ENCODE data around the gene SPTSSB.

SPTSSB gene

DNA sequence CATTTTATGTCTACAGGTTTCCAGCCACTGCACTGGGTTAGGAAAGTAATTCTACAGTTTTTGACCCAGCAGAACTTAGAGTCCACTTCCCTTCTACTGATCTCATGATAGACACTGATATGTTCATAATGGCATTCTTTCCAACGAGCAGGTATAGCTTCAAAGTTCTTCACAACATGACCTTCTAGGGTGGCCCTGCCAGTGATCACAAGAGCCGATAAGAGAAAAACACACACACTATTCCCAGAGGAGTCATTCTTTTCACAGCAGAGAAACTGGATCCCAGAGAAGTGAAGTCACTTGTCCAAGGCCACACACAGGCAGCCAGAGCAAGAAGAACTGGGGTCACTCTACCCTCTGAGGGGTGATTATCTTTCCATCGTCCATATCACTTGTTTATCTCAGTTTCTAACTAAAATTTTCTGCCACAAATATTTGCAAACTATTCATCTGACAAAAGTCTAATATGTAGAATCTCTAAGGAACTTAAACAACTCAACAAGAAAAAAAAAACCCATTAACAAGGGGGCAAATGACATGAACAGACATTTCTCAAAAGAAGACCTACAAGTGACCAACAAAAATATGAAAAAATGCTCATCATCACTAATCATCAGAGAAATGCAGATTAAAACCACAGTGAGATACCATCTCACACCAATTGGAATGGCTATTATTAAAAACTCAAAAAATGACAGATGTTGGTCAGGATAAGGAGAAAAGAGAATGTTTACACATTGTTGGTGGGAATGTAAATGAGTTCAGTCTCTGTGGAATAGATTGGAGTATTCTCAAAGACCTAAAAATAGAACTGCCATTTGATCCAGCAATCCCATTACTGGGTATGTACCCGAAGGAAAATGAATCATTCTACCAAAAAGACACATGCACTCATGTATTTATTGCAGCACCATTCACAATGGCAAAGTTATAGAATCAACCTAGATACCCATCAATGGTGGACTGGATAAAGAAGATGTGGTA lies 31.5 kb downstream of the SPTSSB start:
- H3K27ac ChIP-seq, result no peak overlapping the region
- no peaks in the 10 kb centered on the region for H3K36me3 ChIP-seq (ENCODE audit: control insufficient read depth, insufficient read depth, low read length)
- no peak overlapping the region for H2AFZ ChIP-seq
- H3K4me2 ChIP-seq (ENCODE audit: low read length), result no peak overlapping the region
- TF ChIP-seq, protein P1, sequence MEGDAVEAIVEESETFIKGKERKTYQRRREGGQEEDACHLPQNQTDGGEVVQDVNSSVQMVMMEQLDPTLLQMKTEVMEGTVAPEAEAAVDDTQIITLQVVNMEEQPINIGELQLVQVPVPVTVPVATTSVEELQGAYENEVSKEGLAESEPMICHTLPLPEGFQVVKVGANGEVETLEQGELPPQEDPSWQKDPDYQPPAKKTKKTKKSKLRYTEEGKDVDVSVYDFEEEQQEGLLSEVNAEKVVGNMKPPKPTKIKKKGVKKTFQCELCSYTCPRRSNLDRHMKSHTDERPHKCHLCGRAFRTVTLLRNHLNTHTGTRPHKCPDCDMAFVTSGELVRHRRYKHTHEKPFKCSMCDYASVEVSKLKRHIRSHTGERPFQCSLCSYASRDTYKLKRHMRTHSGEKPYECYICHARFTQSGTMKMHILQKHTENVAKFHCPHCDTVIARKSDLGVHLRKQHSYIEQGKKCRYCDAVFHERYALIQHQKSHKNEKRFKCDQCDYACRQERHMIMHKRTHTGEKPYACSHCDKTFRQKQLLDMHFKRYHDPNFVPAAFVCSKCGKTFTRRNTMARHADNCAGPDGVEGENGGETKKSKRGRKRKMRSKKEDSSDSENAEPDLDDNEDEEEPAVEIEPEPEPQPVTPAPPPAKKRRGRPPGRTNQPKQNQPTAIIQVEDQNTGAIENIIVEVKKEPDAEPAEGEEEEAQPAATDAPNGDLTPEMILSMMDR (IDR thresholded peaks at IDR 0.05), result no peak
- no peaks in the 10 kb centered on the region for H3K79me2 ChIP-seq
- H3K9me3 ChIP-seq (ENCODE audit: control insufficient read depth, low read length), result no peaks in the 10 kb centered on the region
- H3K27me3 ChIP-seq (ENCODE audit: control insufficient read depth, insufficient read depth, low read length), result no peaks in the 10 kb centered on the region
- no peaks in the 10 kb centered on the region for H3K4me1 ChIP-seq
- no peak overlapping the region for H3K4me3 ChIP-seq (ENCODE audit: low read depth, low read length)
- no peak overlapping the region for H3K9ac ChIP-seq

DNA sequence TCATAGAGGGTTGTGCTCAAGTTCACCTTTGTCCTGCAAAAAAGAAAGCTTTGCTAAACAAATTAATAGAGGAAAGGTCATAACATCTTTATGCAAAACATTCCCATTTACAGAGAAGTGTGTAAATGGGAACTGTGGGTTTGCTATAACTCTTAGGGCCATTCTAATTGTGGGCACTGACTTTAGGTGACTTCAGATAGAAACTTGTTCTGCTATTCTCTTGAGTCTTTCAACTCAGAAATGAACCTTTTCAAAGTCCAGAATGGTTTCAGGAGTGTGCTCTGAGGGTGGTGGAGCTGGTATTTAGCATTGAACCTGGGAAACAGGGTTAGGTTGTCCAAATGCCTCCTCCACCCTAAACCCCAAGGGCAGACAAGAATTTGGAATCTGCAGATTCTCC lies 34.0 kb downstream of the SPTSSB start:
- Histone ChIP-seq H3K4me1 (no peaks in the 10 kb centered on the region), H3K36me3 (ENCODE audit: control insufficient read depth, insufficient read depth, low read length) (no peaks in the 10 kb centered on the region), H3K27ac (no peak overlapping the region), H2AFZ (no peak overlapping the region), H3K9me3 (ENCODE audit: control insufficient read depth, low read length) (no peaks in the 10 kb centered on the region), H3K4me3 (ENCODE audit: low read depth, low read length) (no peak overlapping the region), H3K9ac (no peak overlapping the region), H3K4me2 (ENCODE audit: low read length) (no peak overlapping the region), H3K27me3 (ENCODE audit: control insufficient read depth, insufficient read depth, low read length) (no peaks in the 10 kb centered on the region), H3K79me2 (no peaks in the 10 kb centered on the region)
- TF ChIP-seq, protein P1 (IDR thresholded peaks at IDR 0.05), result no peak

DNA sequence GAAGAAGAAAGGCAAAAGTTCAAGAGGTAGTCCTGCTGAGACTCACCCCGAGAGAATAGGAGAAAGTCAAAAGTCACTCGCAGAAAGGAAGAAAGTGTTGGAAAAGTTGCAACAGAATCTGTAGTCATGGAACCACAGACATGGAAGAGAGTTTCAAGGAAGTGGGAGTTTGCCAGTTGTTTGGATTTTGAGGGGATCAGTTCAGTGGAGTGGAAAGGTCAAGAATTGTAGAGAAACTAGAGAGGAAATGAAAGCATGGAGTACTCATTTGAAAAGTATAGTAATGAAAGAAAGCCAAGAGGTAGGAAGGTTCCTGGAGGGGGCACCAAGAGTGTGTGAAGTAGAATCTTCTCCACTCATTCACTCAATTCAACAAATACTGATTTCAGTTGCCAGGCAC lies 34.7 kb downstream of the SPTSSB start:
- Histone ChIP-seq H3K4me1 (no peaks in the 10 kb centered on the region), H3K4me2 (ENCODE audit: low read length) (no peak overlapping the region), H3K9me3 (ENCODE audit: control insufficient read depth, low read length) (no peaks in the 10 kb centered on the region), H3K36me3 (ENCODE audit: control insufficient read depth, insufficient read depth, low read length) (no peaks in the 10 kb centered on the region), H3K4me3 (ENCODE audit: low read depth, low read length) (no peak overlapping the region), H3K79me2 (no peaks in the 10 kb centered on the region), H2AFZ (no peak overlapping the region), H3K27ac (no peak overlapping the region), H3K9ac (no peak overlapping the region), H3K27me3 (ENCODE audit: control insufficient read depth, insufficient read depth, low read length) (no peaks in the 10 kb centered on the region)
- TF ChIP-seq, protein P1 (IDR thresholded peaks at IDR 0.05), result no peak

DNA sequence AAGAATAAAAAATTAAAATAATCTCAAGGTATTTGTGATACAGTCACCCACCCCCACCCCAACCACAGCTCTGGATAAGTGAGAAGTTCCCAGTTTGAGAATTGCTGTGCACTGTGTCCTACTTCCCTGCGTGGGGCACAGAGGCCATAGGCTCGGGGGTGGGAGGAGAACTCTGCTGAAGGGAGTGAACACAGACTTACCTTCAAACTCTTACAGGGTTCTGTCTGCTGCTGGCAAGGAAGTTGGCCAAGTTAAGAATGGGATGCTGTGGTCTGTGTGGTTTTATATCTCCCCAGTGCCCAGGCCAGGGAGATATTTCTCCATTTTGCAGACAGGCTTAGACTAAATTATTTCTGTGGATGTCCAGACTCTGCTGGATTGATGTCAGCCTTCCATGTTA lies 37.6 kb downstream of the SPTSSB start:
- H2AFZ ChIP-seq, result no peak overlapping the region
- TF ChIP-seq, protein P1 (IDR thresholded peaks at IDR 0.05), result no peak

More for the DNA sequence above, 37.6 kb downstream of the SPTSSB start:
- H3K27ac ChIP-seq, result no peak overlapping the region
- no peak overlapping the region for H3K9ac ChIP-seq
- no peak overlapping the region for H3K4me3 ChIP-seq (ENCODE audit: low read depth, low read length)
- H3K79me2 ChIP-seq, result no peaks in the 10 kb centered on the region
- no peaks in the 10 kb centered on the region for H3K27me3 ChIP-seq (ENCODE audit: control insufficient read depth, insufficient read depth, low read length)
- H3K36me3 ChIP-seq (ENCODE audit: control insufficient read depth, insufficient read depth, low read length), result no peaks in the 10 kb centered on the region
- H3K4me2 ChIP-seq (ENCODE audit: low read length), result no peak overlapping the region
- H3K9me3 ChIP-seq (ENCODE audit: control insufficient read depth, low read length), result no peaks in the 10 kb centered on the region
- H3K4me1 ChIP-seq, result no peaks in the 10 kb centered on the region

All from parathyroid adenoma (tissue), 2 donors.